Mesenchymal stem cell (in vitro differentiated cells and primary cell): ENCODE measurements around the gene SLC6A17.

Source experiments
- DNase-seq: peaks from one replicate; pipeline ENCODE4 v3.0.0-alpha.2; 2013
- H2AFZ ChIP-seq: one replicate; pipeline ENCODE4 v1.6.1; 2013; ENCODE audit warnings: low read depth, mild to moderate bottlenecking, control low read depth, inconsistent platforms, low read length, moderate library complexity
- H2AK5ac ChIP-seq: 2 replicates; pipeline ENCODE4 v1.6.1; 2013; ENCODE audit warnings: low read length, moderate library complexity, mild to moderate bottlenecking, inconsistent platforms; ENCODE audit not compliant: severe bottlenecking
- H2BK120ac ChIP-seq: one replicate; pipeline ENCODE4 v1.6.1; 2013; ENCODE audit warnings: low read depth, mild to moderate bottlenecking, inconsistent platforms, low read length, moderate library complexity
- H2BK12ac ChIP-seq, 2 experiments: one replicate each; pipeline ENCODE4 v1.6.1; 2013; ENCODE audit warnings: inconsistent platforms in 2 of 2, low read length in 2 of 2, mild to moderate bottlenecking in 2 of 2, moderate library complexity in 2 of 2, control low read depth in 1 of 2
- H2BK15ac ChIP-seq: one replicate; pipeline ENCODE4 v1.6.1; 2013; ENCODE audit warnings: mild to moderate bottlenecking, low read depth, inconsistent platforms; ENCODE audit not compliant: poor library complexity, severe bottlenecking
- H2BK5ac ChIP-seq: 2 replicates; pipeline ENCODE4 v1.6.1; 2013; ENCODE audit warnings: low read depth, mild to moderate bottlenecking, low read length, control low read depth, inconsistent platforms; ENCODE audit not compliant: poor library complexity, severe bottlenecking
- H3K14ac ChIP-seq, 2 experiments: one replicate each; pipeline ENCODE4 v1.6.1; 2013; ENCODE audit warnings: inconsistent platforms in 2 of 2, low read length in 2 of 2, control low read depth in 1 of 2, mild to moderate bottlenecking in 1 of 2, moderate library complexity in 1 of 2
- H3K18ac ChIP-seq, 2 experiments: one replicate each; pipeline ENCODE4 v1.6.1; 2013; ENCODE audit warnings: inconsistent platforms in 2 of 2, low read length in 2 of 2, control low read depth in 1 of 2, low read depth in 1 of 2, mild to moderate bottlenecking in 1 of 2
- H3K23ac ChIP-seq, 2 experiments: one replicate each; pipeline ENCODE4 v1.6.1; 2013; ENCODE audit warnings: inconsistent platforms in 2 of 2, low read length in 2 of 2, mild to moderate bottlenecking in 2 of 2, moderate library complexity in 2 of 2, control low read depth in 1 of 2
- H3K27ac ChIP-seq: 2 replicates; pipeline ENCODE4 v1.5.1; 2013; ENCODE audit warnings: mild to moderate bottlenecking, moderate library complexity, low read length, control low read depth, inconsistent platforms; ENCODE audit not compliant: poor library complexity, severe bottlenecking
- H3K27me3 ChIP-seq, 2 experiments: 2 replicates each; pipeline versions ENCODE4 v1.6.1 to v1.7.0; 2013; ENCODE audit warnings: low read length in 2 of 2, mild to moderate bottlenecking in 2 of 2, moderate library complexity in 2 of 2, control low read depth in 1 of 2, inconsistent platforms in 1 of 2; ENCODE audit not compliant: control insufficient read depth in 1 of 2, insufficient read depth in 1 of 2
- H3K36me3 ChIP-seq, 2 experiments: 2 replicates each; pipeline versions ENCODE4 v1.6.1 to v1.7.0; 2013; ENCODE audit warnings: low read length in 2 of 2, control low read depth in 1 of 2, inconsistent platforms in 1 of 2, low read depth in 1 of 2, mild to moderate bottlenecking in 1 of 2; ENCODE audit not compliant: insufficient read depth in 2 of 2, control insufficient read depth in 1 of 2
- H3K4ac ChIP-seq, 2 experiments: one replicate each; pipeline ENCODE4 v1.6.1; 2013; ENCODE audit warnings: inconsistent platforms in 2 of 2, low read length in 2 of 2, mild to moderate bottlenecking in 2 of 2, moderate library complexity in 2 of 2, control low read depth in 1 of 2, low read depth in 1 of 2
- H3K4me1 ChIP-seq: 2 replicates; pipeline ENCODE4 v1.6.1; 2013; ENCODE audit warnings: low read depth, low read length, control low read depth; ENCODE audit not compliant: control insufficient read depth, insufficient read depth
- H3K4me2 ChIP-seq: 2 replicates; pipeline ENCODE4 v1.6.1; 2013; ENCODE audit warnings: low read length, mild to moderate bottlenecking, inconsistent platforms; ENCODE audit not compliant: poor library complexity, severe bottlenecking
- H3K4me3 ChIP-seq, 2 experiments: 2 replicates each; pipeline versions ENCODE4 v1.5.1 to v1.7.0; 2013; ENCODE audit warnings: low read length in 2 of 2, mild to moderate bottlenecking in 2 of 2, control low read depth in 1 of 2, low read depth in 1 of 2; ENCODE audit not compliant: insufficient read depth in 1 of 2
- H3K79me1 ChIP-seq: replicated peaks from 2 replicates; pipeline ENCODE4 v1.6.1; 2013; ENCODE audit warnings: mild to moderate bottlenecking, control low read depth, low read length, inconsistent platforms; ENCODE audit not compliant: poor library complexity, severe bottlenecking
- H3K9ac ChIP-seq: 2 replicates; pipeline ENCODE4 v1.7.0; 2013; ENCODE audit warnings: mild to moderate bottlenecking, low read length, moderate library complexity
- H3K9me3 ChIP-seq: 2 replicates; pipeline ENCODE4 v1.7.0; 2013; ENCODE audit warnings: mild to moderate bottlenecking, low read length; ENCODE audit not compliant: control insufficient read depth
- H4K8ac ChIP-seq: one replicate; pipeline ENCODE4 v1.6.1; 2013; ENCODE audit warnings: inconsistent platforms, mild to moderate bottlenecking, low read length, moderate library complexity
- H4K91ac ChIP-seq: one replicate; pipeline ENCODE4 v1.6.1; 2013; ENCODE audit warnings: mild to moderate bottlenecking, low read length, inconsistent platforms
- WGBS: methylation state at CpG from one replicate; pipeline ENCODE4 v1.1.7; 2013; ENCODE audit warnings: mixed read lengths; 5-methylcytosine and 5-hydroxymethylcytosine counted together

Gene SLC6A17

DNA sequence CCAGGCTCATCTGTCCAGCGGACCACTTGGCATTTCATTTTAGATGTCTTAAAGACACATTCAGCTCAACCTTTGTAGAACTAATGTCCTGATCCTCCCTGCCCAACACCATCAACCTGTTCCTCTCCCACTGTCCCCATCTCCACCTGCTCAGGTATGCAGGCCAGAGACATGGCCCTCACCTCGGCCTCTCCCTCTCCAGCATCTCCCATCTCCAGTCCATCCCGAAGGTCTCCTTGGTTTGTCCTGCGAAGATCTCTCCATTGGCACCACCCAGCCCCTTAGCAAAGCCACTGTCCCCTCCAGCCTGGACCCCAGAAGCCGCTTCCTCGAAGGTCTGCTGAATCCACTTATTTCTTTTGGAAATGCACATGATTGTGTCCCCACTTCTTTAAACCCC, 38.9 kb downstream of the SLC6A17 start:
- H2AFZ ChIP-seq, result no peak overlapping the region
- no peak overlapping the region for H4K8ac ChIP-seq
- H3K9me3 ChIP-seq, result no peaks in the 10 kb centered on the region
- H3K4me3 ChIP-seq, result no peak overlapping the region
- no peak overlapping the region for H3K18ac ChIP-seq
- H3K4me1 ChIP-seq, result no peaks in the 10 kb centered on the region
- H3K14ac ChIP-seq, result no peak overlapping the region
- no peaks in the 10 kb centered on the region for H3K79me1 ChIP-seq
- no peak for DNase-seq
- no peak overlapping the region for H2BK15ac ChIP-seq
- no peak overlapping the region for H3K9ac ChIP-seq
- H4K91ac ChIP-seq, result no peak overlapping the region
- no peak overlapping the region for H3K27ac ChIP-seq
- no peak overlapping the region for H3K4me2 ChIP-seq
- H2AK5ac ChIP-seq, result no peak overlapping the region
- no peak overlapping the region for H2BK5ac ChIP-seq
- peaks cover 11 to 12% of the 10 kb centered on the region in 2 experiments for H3K27me3 ChIP-seq
- no peak overlapping the region for H2BK12ac ChIP-seq
- no peak overlapping the region for H3K23ac ChIP-seq
- H3K36me3 ChIP-seq, result no peaks in the 10 kb centered on the region
- H2BK120ac ChIP-seq, result no peak overlapping the region
- 90% methylated on average over 6 of the region's 6 CpGs for WGBS
- no peak overlapping the region for H3K4ac ChIP-seq

- no peak overlapping the region for H3K23ac ChIP-seq
- H3K79me1 ChIP-seq, result no peaks in the 10 kb centered on the region
- no peak overlapping the region for H2BK15ac ChIP-seq
- H3K36me3 ChIP-seq, result no peaks in the 10 kb centered on the region
- no peak overlapping the region for H2BK12ac ChIP-seq
- no peak overlapping the region for H3K4me3 ChIP-seq
- H3K18ac ChIP-seq, result no peak overlapping the region
- no peaks in the 10 kb centered on the region for H3K4me1 ChIP-seq
- no peak overlapping the region for H3K9ac ChIP-seq
- H3K4me2 ChIP-seq, result no peak overlapping the region
- H3K9me3 ChIP-seq, result no peaks in the 10 kb centered on the region
- WGBS, result 76% methylated on average over 7 of the region's 8 CpGs
- no peak overlapping the region for H2BK5ac ChIP-seq
- H4K8ac ChIP-seq, result no peak overlapping the region
- H3K4ac ChIP-seq, result no peak overlapping the region
- no peak overlapping the region for H2BK120ac ChIP-seq
- no peak overlapping the region for H3K27ac ChIP-seq
- H3K27me3 ChIP-seq, result peaks cover under 1 to 11% of the 10 kb centered on the region in 2 experiments
- no peak overlapping the region for H3K14ac ChIP-seq
- no peak overlapping the region for H2AFZ ChIP-seq
- DNase-seq, result no peak
- H2AK5ac ChIP-seq, result no peak overlapping the region
- H4K91ac ChIP-seq, result no peak overlapping the region
Measured at GRCh38 chr1:110190282-110190929, 40.1 kb downstream of the SLC6A17 start.

GRCh38 chr1:110192541-110192940, 42.2 kb downstream of the SLC6A17 start:
- Histone ChIP-seq H3K14ac (no peak overlapping the region), H3K27me3 (peaks cover 0 to 11% of the 10 kb centered on the region in 2 experiments), H3K9me3 (no peaks in the 10 kb centered on the region), H2AFZ (no peak overlapping the region), H3K18ac (no peak overlapping the region), H3K27ac (no peak overlapping the region), H4K8ac (no peak overlapping the region), H2BK15ac (no peak overlapping the region), H2BK120ac (no peak overlapping the region), H2BK12ac (no peak overlapping the region), H4K91ac (no peak overlapping the region), H3K4ac (no peak overlapping the region), H2AK5ac (no peak overlapping the region), H3K23ac (no peak overlapping the region), H3K4me3 (no peak overlapping the region), H2BK5ac (no peak overlapping the region), H3K4me1 (no peaks in the 10 kb centered on the region), H3K4me2 (no peak overlapping the region), H3K9ac (no peak overlapping the region), H3K79me1 (no peaks in the 10 kb centered on the region), H3K36me3 (no peaks in the 10 kb centered on the region)
- 72% methylated on average over 8 of the region's 8 CpGs for WGBS
- DNase-seq, result no peak

- H3K36me3 ChIP-seq, result no peaks in the 10 kb centered on the region
- no peaks in the 10 kb centered on the region for H3K9me3 ChIP-seq
- no peak overlapping the region for H3K4me2 ChIP-seq
- H2BK5ac ChIP-seq, result no peak overlapping the region
- no peak overlapping the region for H2BK12ac ChIP-seq
- H2AFZ ChIP-seq, result no peak overlapping the region
- no peak overlapping the region for H3K27ac ChIP-seq
- H3K9ac ChIP-seq, result no peak overlapping the region
- no peak overlapping the region for H3K14ac ChIP-seq
- H3K4me1 ChIP-seq, result no peaks in the 10 kb centered on the region
- no peak overlapping the region for H3K4me3 ChIP-seq
- H3K23ac ChIP-seq, result no peak overlapping the region
- no peaks in the 10 kb centered on the region for H3K79me1 ChIP-seq
- H2BK120ac ChIP-seq, result no peak overlapping the region
- 84% methylated on average over 10 of the region's 10 CpGs for WGBS
- no peak overlapping the region for H2AK5ac ChIP-seq
- no peak for DNase-seq
- no peak overlapping the region for H4K8ac ChIP-seq
- H4K91ac ChIP-seq, result no peak overlapping the region
- H3K27me3 ChIP-seq, result peaks cover 0 to 4% of the 10 kb centered on the region in 2 experiments
- H3K4ac ChIP-seq, result no peak overlapping the region
- no peak overlapping the region for H3K18ac ChIP-seq
- no peak overlapping the region for H2BK15ac ChIP-seq
Measured at GRCh38 chr1:110195196-110195595, 44.9 kb downstream of the SLC6A17 start.
